A673 (cell line): ENCODE data around the gene INPP1.

Experiments
- CTCF ChIP-seq: fragments of 300-800, 200-600 bp; sonication (generic); conservative IDR thresholded peaks from 2 replicates; pipeline ENCODE4 v1.5.1; 2017; ENCODE audit warnings: low read depth, mild to moderate bottlenecking, antibody characterized with exemption, low read length, moderate library complexity, mixed read lengths
- EZH2 ChIP-seq: fragments of 200-600 bp; sonication (generic); IDR thresholded peaks from 2 replicates; pipeline ENCODE4 v1.6.1; 2017; ENCODE audit warnings: borderline replicate concordance, low read depth, mild to moderate bottlenecking, mixed read lengths, antibody characterized with exemption, low read length; ENCODE audit not compliant: poor library complexity, severe bottlenecking

- TF ChIP-seq CTCF (no peak), EZH2 (no peak)
Observed at GRCh38 chr2:190410166-190410565, 66.8 kb downstream of the INPP1 start.
